Lower leg skin (tissue), 4 donors: ENCODE measurements around the gene CTAGE9. TPM values are rescaled to one million over a fixed set of nuclear protein-coding genes. Genes with fewer than 3 reads are reported as not detected.
"Not testable (repeated sequence)": the region's sequence is repeated elsewhere in the genome, so short reads cannot be mapped to it uniquely, and the experiment has no call there.

Experiments
- DNase-seq, 2 donors: peaks; one replicate each; pipeline ENCODE4 v3.0.0-alpha.2; 2019; ENCODE audit warnings: low spot score in 2 of 2
- H3K4me3 ChIP-seq: fragments of 200-600 bp; sonication (generic); 2 replicates; pipeline ENCODE4 v1.5.1; 2017; ENCODE audit warnings: mild to moderate bottlenecking, low read depth; ENCODE audit not compliant: poor library complexity, severe bottlenecking
- POLR2A ChIP-seq, 2 donors: fragments of 450-650 bp; IDR thresholded peaks; one replicate each; pipeline ENCODE4 v1.6.1; 2016 to 2017; ENCODE audit warnings: antibody characterized with exemption in 2 of 2, mild to moderate bottlenecking in 1 of 2, moderate library complexity in 1 of 2
- WGBS, 2 donors: methylation state at CpG; one replicate each; pipeline ENCODE4 v1.1.5; 2018; 5-methylcytosine and 5-hydroxymethylcytosine counted together
- intact Hi-C: fragments of 100-400 bp; cut with DNase I; formaldehyde crosslinking; loops from one replicate; pipeline ENCODE4 v1.15.0; 2023; ENCODE audit warnings: low total_unique reads
- total RNA-seq, 4 donors: library from RNA; depleted of rRNA; stranded (reverse); fragments of >200 nt; gene quantifications; one replicate each; pipeline ENCODE4 v1.1.0, GENCODE V29; 2016
- TF ChIP-seq, protein P1 (sequence below), 3 donors: fragments of 450-650 bp; IDR thresholded peaks; one replicate each; pipeline ENCODE4 v1.5.1; 2016; ENCODE audit warnings: antibody characterized with exemption in 3 of 3, mild to moderate bottlenecking in 3 of 3, moderate library complexity in 2 of 3

Gene CTAGE9
- total RNA-seq, 4 donors from 2014 or later = not detected

DNA sequence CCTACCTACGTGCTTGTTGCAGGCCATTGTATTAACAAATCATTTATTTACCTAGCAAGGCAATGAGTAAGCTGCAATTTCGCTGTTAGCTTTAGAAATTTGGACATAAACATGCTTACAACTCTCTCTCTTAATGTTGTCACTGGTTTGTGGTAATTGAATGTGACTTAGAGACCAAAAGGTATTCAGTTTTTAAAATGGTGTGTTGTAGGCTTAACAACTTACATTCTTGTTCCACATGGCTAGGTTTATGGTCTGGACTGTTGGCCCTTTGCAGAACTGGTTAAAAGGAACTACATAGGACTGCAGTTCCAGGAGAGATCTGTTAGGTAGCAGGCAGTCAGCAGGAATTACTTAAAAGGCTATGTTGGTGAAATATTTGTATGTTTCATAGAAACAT, 10.3 kb upstream of the CTAGE9 start:
- no peak for DNase-seq
- intact Hi-C loops = no loop called here
- H3K4me3 ChIP-seq = no peak overlapping the region
- WGBS, 2 donors = 82 to 90% methylated on average over 2 of the region's 2 CpGs
- TF ChIP-seq POLR2A (IDR thresholded peaks at IDR 0.05) = no peak
- TF ChIP-seq, protein P1, sequence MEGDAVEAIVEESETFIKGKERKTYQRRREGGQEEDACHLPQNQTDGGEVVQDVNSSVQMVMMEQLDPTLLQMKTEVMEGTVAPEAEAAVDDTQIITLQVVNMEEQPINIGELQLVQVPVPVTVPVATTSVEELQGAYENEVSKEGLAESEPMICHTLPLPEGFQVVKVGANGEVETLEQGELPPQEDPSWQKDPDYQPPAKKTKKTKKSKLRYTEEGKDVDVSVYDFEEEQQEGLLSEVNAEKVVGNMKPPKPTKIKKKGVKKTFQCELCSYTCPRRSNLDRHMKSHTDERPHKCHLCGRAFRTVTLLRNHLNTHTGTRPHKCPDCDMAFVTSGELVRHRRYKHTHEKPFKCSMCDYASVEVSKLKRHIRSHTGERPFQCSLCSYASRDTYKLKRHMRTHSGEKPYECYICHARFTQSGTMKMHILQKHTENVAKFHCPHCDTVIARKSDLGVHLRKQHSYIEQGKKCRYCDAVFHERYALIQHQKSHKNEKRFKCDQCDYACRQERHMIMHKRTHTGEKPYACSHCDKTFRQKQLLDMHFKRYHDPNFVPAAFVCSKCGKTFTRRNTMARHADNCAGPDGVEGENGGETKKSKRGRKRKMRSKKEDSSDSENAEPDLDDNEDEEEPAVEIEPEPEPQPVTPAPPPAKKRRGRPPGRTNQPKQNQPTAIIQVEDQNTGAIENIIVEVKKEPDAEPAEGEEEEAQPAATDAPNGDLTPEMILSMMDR (IDR thresholded peaks at IDR 0.05) = no peak

GRCh38 chr6:131717836-131718542, 7.2 kb upstream of the CTAGE9 start:
- DNase-seq = no peak
- 61 to 62% methylated on average over 3 of the region's 3 CpGs for WGBS, 2 donors
- intact Hi-C loops = no loop called here
- TF ChIP-seq, protein P1 (IDR thresholded peaks at IDR 0.05) = no peak
- H3K4me3 ChIP-seq = no peak overlapping the region

DNA sequence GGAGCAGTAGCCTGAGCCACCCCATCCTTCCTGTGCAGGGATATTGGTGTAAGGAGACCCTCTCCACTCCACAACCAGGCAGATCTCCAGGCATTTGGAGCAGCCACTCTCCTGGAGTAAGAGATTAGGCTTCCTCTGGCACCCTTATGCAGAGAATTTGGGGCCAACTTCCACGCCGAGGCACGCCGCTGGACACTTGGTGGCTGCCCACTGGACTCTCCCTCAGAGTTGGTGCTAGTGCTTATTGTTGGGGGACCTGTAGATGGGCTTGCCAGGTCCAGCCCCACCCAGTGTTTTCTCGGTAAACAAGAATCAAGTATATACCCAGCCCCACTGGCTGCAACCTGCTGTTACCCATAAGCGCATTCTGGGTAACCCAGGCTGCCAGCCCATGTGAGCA, 4.8 kb upstream of the CTAGE9 start:
- 98 to 100% methylated on average over 2 to 6 of the region's 6 CpGs for WGBS, 2 donors
- H3K4me3 ChIP-seq, DNase-seq, intact Hi-C loops: not testable (repeated sequence)

GRCh38 chr6:131703905-131704304, 6.9 kb downstream of the CTAGE9 start:
- intact Hi-C loops, H3K4me3 ChIP-seq, DNase-seq: not testable (repeated sequence)
- no CpG with 5 or more reads among the region's 2 CpGs for WGBS, 2 donors

DNA sequence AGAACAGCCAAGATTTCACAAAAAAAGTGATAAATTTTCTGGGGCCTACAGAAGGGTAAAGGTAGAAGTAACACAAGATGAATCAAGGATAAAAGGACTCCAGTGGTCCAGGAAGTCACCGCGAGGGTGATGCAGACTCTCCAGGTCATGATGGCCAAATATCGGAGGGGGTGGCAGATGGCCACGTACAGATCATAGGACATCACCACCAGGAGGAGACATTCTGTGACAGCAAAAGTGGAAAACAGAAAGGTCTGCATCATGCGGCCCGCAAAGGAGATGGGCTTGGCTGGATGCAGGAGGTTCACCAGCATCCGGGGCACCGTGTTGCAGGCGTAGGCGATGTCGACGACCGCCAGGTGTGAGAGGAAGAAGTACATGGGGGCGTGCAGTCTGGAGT, 10.0 kb downstream of the CTAGE9 start:
- intact Hi-C loops = not testable (repeated sequence)

DNA sequence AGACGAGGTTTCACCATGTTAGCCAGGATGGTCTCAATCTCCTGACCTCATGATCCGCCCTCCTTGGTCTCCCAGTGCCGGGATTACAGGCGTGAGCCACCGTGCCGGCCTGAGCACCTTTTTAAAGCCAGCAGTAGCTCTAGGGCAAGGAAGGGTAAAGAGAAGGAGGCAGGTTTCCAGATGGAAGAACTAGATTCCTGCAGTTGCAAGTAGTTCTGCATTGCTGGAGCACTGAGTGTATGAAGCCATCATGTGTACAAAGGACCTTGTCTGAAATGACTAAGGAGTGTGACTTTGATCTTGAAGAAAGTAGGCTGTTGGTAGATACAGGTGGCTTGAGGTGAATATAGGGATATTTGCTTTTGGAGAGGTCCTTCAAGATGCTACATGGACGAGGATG, 13.9 kb downstream of the CTAGE9 start:
- no peak overlapping the region for H3K4me3 ChIP-seq
- intact Hi-C loops = no loop called here
- WGBS, 2 donors = 83 to 86% methylated on average over 7 of the region's 7 CpGs
- no peak for DNase-seq
- TF ChIP-seq POLR2A (IDR thresholded peaks at IDR 0.05) = no peak
- TF ChIP-seq, protein P1 (IDR thresholded peaks at IDR 0.05) = no peak

More for the DNA sequence above, 10.0 kb downstream of the CTAGE9 start:
- no CpG with 5 or more reads among the region's 14 CpGs for WGBS, 2 donors
- H3K4me3 ChIP-seq, DNase-seq: not testable (repeated sequence)

DNA sequence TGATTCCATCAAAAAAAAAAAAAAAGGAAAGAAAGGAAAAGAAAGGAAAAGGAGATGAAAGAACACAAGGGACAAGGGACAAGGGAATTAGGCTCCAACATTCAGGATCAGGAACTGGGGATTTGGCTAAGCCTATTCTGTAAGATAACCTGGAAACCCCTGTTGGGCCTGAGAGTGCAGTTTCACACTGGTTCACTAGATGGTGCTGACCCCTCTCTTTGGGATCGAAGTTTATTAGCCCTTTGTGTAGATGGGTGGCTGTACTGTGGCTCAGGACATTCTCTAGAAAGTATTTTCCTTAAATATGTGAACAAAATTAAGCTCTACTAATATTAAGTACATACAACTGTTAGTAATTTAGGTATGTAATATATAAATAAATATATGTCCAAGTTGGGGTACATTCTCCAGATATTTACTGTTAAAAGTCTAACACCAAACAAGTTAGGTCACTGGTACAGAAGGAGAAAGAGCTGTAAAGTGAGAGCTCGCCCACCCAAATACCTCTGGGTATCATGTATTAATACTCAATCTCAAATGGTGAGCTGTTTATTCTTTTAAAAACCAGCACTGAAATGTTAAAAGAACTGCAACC, 15.9 kb downstream of the CTAGE9 start:
- no peak overlapping the region for H3K4me3 ChIP-seq
- DNase-seq = peak in 1 of 2 donors; percentile 36
- no peak for TF ChIP-seq POLR2A (IDR thresholded peaks at IDR 0.05)
- TF ChIP-seq, protein P1 (IDR thresholded peaks at IDR 0.05) = no peak
- 39 to 41% methylated on average over 2 of the region's 2 CpGs for WGBS, 2 donors
- intact Hi-C loops = no loop called here
